ENCODE measurements around the gene PPP1R1C.
"Not testable (repeated sequence)": the region's sequence is repeated elsewhere in the genome, so short reads cannot be mapped to it uniquely, and the experiment has no call there.

The PPP1R1C gene

GRCh38 chr2:181957668-181958067 is 28.0 kb upstream of the PPP1R1C start:
- no peak overlapping the region for H3K4me3 ChIP-seq (ENCODE audit: low read depth, low read length)
- TF ChIP-seq CTCF (IDR thresholded peaks at IDR 0.05; ENCODE audit: borderline replicate concordance, insufficient read depth, low read depth, low read length) = no peak

GRCh38 chr2:181958726-181959125 is 26.9 kb upstream of the PPP1R1C start:
- no peak overlapping the region for H3K4me3 ChIP-seq (ENCODE audit: low read depth, low read length)
- no peak for TF ChIP-seq CTCF (IDR thresholded peaks at IDR 0.05; ENCODE audit: borderline replicate concordance, insufficient read depth, low read depth, low read length)

GRCh38 chr2:181959508-181959907 is 26.1 kb upstream of the PPP1R1C start:
- H3K4me3 ChIP-seq (ENCODE audit: low read depth, low read length) = no peak overlapping the region
- TF ChIP-seq CTCF (IDR thresholded peaks at IDR 0.05; ENCODE audit: borderline replicate concordance, insufficient read depth, low read depth, low read length) = no peak

GRCh38 chr2:181961167-181961566 is 24.5 kb upstream of the PPP1R1C start:
- H3K4me3 ChIP-seq (ENCODE audit: low read depth, low read length) = not testable (repeated sequence)

GRCh38 chr2:181962142-181962541 is 23.5 kb upstream of the PPP1R1C start:
- no peak overlapping the region for H3K4me3 ChIP-seq (ENCODE audit: low read depth, low read length)
- TF ChIP-seq CTCF (IDR thresholded peaks at IDR 0.05; ENCODE audit: borderline replicate concordance, insufficient read depth, low read depth, low read length) = no peak

- no peak overlapping the region for H3K4me3 ChIP-seq (ENCODE audit: low read depth, low read length)
- peak; percentile 24; the same call in 1 of the 2 replicates for TF ChIP-seq CTCF (IDR thresholded peaks at IDR 0.05; ENCODE audit: borderline replicate concordance, insufficient read depth, low read depth, low read length)
These were observed 15.4 kb upstream of the PPP1R1C start for GRCh38 chr2:181970160-181970794.

- TF ChIP-seq CTCF (IDR thresholded peaks at IDR 0.05; ENCODE audit: borderline replicate concordance, insufficient read depth, low read depth, low read length) = no peak
- H3K4me3 ChIP-seq (ENCODE audit: low read depth, low read length) = no peak overlapping the region
These were observed 14.6 kb upstream of the PPP1R1C start for GRCh38 chr2:181971032-181971431.
